Stimulated activated effector memory CD8-positive, alpha-beta T cell treated with anti-CD3 and anti-CD28 coated beads, Interleukin-12 subunit alpha, Interleukin-12 subunit beta, amount 100 ng/mL, for 72 hours (primary cell): ENCODE measurements around the gene DISC1.

ENCODE experiments used
- ATAC-seq: fragments of 150-1000 bp; cut with Tn5 transposase; 2 replicates; pipeline ENCODE4 v1.10.0; 2021
- DNase-seq, 2 donors: peaks; one replicate each; pipeline ENCODE4 v3.0.0; 2021 to 2022; ENCODE audit warnings: low spot score in 2 of 2
- H3K27ac Mint-ChIP-seq: one replicate; pipeline ENCODE4 v1.8.0; 2022; ENCODE audit warnings: mild to moderate bottlenecking, mixed read lengths
- H3K36me3 Mint-ChIP-seq: one replicate; pipeline ENCODE4 v1.8.0; 2022; ENCODE audit warnings: mild to moderate bottlenecking, mixed read lengths
- H3K4me1 Mint-ChIP-seq: one replicate; pipeline ENCODE4 v1.8.0; 2022; ENCODE audit warnings: mixed read lengths
- H3K4me3 Mint-ChIP-seq: one replicate; pipeline ENCODE4 v1.8.0; 2022; ENCODE audit warnings: mild to moderate bottlenecking, mixed read lengths
- H3K9me3 Mint-ChIP-seq: one replicate; pipeline ENCODE4 v1.8.0; 2022; ENCODE audit warnings: mixed read lengths

DISC1 gene

DNA sequence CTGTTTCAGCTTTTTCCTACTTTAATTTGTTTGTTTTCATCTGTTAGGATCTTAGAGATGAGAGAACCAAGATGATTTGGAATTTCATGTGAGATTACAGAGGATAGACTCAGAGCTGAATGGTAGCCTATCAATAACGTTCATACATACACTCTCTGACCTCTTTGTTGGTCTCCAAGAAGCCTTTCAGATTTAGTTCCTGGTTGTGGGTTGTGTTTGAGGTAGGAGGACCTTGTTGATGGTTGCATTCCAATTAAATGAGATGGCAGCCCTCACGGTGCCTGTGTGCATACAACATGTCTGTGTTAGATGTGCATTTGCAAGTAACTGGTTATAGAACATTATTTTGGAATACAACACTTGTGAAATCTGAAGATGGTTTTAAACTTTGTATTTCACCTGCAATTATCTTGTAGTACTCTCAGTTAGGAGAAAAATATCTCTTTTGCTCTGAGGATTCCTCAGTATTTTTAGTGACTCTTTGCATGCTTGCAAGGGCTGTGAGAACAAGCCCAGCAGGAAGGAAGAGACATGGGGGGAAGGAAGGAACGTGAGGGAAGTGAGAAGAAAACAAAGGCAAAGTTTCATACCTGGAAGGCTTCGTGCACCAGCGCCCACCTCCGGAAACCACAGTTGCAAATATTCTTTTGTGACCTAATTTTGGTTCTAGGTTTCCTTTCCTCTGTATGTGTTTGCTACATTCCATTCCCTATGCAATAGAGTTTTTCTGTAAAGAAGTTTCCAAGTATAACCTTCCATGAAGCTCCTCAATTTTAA, 291.8 kb downstream of the DISC1 start:
- Mint-ChIP-seq H3K27ac (peak overlapping the region; percentile 73), H3K4me3 (peak overlapping the region; percentile 43), H3K9me3 (no peaks in the 10 kb centered on the region), H3K4me1 (peaks cover 70% of the 10 kb centered on the region), H3K36me3 (no peaks in the 10 kb centered on the region)
- no peak for DNase-seq
- ATAC-seq = peak; percentile 39

DNA sequence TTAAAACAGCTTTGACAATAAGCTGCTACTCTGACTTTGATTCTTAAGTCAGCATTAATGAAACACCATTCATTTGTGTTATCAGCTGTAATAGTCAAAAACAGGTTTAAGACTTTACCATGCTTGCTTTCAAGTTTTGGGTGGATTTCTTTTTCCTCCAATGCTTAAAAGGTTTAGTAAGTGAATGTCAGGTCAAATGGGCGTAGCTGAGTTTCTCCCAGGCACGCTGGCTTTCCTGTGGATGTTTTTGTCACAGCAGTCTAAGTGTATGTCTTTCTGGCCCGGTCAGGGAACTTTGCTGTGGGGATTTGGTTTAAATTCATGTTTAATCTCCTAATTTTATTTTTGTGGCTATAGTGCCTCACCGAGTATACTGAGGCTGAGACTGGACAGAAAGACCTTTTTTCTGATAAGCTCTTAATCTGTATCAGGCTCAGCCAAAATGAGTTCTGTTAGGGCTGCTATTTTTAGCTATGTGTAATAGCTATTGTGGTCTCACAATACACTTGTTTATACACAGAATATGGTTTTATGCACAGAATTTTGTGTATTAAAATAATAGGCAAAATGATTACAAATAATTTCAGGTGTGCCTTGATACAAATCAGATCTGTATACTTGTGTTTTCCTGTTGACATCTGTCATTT, 292.8 kb downstream of the DISC1 start:
- ATAC-seq = no peak
- DNase-seq = no peak
- Mint-ChIP-seq H3K36me3 (no peaks in the 10 kb centered on the region), H3K9me3 (no peaks in the 10 kb centered on the region), H3K27ac (peak overlapping the region; percentile 73), H3K4me1 (peaks cover 69% of the 10 kb centered on the region), H3K4me3 (peak overlapping the region; percentile 43)

DNA sequence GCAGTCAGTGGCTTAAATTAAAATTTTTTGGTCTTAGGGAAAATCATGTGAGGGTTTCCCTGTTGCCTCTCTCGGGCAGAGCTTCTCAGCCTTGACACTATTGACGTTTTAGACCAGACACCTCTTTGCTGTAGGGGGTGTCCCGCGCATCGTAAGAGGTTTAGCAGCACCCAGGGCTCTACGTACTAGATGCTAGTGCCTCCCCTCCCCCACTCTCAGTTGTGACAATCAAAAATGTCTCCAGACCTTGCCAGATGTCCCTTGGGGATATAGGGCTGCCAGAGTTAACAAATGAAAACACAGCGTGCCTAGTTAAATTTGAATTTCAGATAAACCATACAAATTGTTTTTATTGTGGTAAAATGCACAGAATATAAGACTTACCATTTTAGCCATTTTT, 293.3 kb downstream of the DISC1 start:
- DNase-seq (no peak), ATAC-seq (peak; percentile 85)
- Mint-ChIP-seq H3K9me3 (no peaks in the 10 kb centered on the region), H3K27ac (peak overlapping the region; percentile 73), H3K4me3 (peak overlapping the region; percentile 43), H3K4me1 (peaks cover 64% of the 10 kb centered on the region), H3K36me3 (no peaks in the 10 kb centered on the region)

DNA sequence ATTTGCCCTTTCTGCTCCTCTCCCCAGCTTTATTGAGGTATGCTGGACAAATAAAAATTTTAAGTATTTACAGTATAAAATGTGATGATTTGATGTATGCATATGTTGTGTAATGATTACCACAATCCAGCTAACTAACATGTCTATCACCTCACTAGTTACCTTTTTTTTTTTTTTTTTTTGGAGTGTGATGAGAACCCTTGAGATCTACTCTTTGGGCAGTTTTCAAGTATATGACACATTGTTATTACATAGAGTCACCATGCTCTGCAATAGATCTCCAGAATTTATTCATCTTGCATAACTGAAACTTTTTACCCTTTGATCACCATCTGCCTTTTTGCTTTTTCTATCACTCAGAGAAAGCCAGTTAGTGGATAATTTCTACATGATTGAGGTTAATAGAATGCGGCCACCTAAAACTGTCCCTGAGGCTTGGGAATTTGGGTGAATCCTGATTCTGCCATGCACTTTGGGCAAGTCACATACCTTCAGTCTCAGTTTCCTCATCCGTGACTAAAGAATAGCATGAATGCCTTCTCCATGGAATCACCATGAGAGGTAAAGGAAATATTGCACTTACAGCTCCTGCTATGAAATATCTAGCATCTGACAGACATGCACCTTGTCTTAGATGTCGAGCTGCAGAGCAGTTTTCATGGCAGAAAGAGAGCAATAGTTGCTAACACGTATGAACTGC, 295.2 kb downstream of the DISC1 start:
- Mint-ChIP-seq H3K36me3 (no peaks in the 10 kb centered on the region), H3K4me3 (no peak overlapping the region), H3K4me1 (peaks cover 64% of the 10 kb centered on the region), H3K9me3 (no peaks in the 10 kb centered on the region), H3K27ac (peak overlapping the region; percentile 45)
- DNase-seq (no peak), ATAC-seq (no peak)

DNA sequence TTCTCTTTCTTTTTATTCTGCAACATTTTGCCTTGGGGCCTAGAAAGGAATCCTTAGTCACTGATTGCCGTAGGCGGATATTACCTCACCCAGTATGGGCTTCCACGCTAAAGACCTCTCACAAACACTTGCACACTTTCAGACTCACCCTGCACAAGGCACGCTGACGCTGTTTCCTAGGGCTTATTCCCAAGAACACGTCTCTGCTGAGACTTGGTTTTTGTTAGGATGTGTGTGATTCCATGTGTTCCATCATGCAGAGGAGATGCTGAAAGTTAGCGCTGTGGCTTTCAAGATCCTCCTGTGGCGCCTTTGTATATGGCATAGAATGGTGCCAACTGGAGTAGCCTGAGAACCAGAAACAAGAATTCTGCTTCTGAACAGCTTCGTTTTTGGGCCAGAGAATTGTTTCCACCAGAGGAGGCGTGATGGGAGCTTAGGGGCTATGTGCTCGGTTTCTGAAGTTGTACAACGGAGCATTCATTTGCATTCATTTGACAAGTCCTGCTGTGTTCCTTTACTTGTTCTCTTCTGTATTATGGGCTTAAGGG, 297.0 kb downstream of the DISC1 start:
- Mint-ChIP-seq H3K4me1 (peaks cover 51% of the 10 kb centered on the region), H3K4me3 (no peak overlapping the region), H3K9me3 (no peaks in the 10 kb centered on the region), H3K27ac (no peak overlapping the region), H3K36me3 (no peaks in the 10 kb centered on the region)
- no peak for ATAC-seq
- no peak for DNase-seq

DNA sequence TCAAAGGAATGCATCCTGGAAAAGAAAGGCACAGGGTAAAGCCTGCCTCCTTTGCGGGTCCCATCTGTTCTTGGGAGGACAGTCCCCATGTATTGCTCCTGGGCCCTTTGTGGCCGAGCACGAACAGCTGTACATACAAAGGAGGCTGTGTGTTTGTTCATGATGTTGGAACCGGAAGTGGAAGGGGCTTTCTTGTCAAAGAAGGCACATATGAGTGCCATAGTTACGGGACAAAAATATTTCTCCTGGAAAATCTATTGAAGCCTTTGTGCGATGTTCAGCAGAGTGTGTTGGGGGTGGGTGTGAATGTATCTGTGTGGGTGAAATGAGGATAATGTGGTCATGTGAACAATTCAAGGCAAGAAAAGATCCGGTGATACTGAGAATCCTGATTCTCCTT, 297.6 kb downstream of the DISC1 start:
- H3K4me1 Mint-ChIP-seq = peaks cover 51% of the 10 kb centered on the region
- H3K9me3 Mint-ChIP-seq = no peaks in the 10 kb centered on the region
- no peak for ATAC-seq
- no peak overlapping the region for H3K4me3 Mint-ChIP-seq
- no peak overlapping the region for H3K27ac Mint-ChIP-seq
- H3K36me3 Mint-ChIP-seq = no peaks in the 10 kb centered on the region
- no peak for DNase-seq

DNA sequence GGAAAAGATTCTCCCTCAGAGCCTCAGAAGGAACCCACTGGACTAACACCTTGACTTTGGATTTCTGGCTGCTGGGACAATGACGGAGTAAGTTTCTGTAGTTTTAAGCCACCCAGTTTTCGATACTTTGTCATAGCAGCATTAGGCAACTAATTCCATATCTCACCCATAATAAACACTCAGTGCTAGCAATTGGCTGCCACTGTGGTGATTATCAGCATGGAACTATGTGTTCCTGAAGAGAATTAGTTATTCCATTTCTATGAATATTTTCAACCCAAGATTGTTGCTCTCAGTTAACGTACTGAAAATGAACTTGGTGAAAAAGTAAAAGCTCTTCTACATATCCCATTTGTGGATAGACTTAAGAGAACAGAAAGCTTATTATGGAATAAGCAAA, 299.3 kb downstream of the DISC1 start:
- Mint-ChIP-seq H3K27ac (no peak overlapping the region), H3K9me3 (no peaks in the 10 kb centered on the region), H3K36me3 (no peaks in the 10 kb centered on the region), H3K4me3 (no peak overlapping the region), H3K4me1 (peaks cover 49% of the 10 kb centered on the region)
- no peak for DNase-seq
- no peak for ATAC-seq

DNA sequence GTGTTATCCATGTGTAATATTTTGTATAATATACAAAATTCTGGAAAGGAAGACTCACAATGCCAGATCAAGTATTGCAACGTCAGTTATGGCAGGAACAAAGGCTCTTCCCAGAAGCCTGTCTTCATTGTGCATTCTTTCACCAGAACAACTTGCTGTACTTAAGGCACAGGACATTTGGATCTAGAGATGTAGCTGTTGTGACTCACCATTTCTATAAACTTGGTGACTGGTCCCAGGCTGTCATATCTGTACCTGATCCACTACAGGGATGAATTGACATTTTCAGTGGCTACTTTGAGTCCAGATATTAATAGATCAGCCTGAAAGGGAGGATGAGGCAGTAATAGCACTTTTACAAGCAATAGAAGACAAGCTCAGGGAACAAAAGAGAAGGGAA, 299.8 kb downstream of the DISC1 start:
- no peak overlapping the region for H3K4me3 Mint-ChIP-seq
- H3K9me3 Mint-ChIP-seq = no peaks in the 10 kb centered on the region
- peak; percentile 90 for ATAC-seq
- peaks cover 49% of the 10 kb centered on the region for H3K4me1 Mint-ChIP-seq
- no peak for DNase-seq
- H3K27ac Mint-ChIP-seq = no peak overlapping the region
- H3K36me3 Mint-ChIP-seq = no peaks in the 10 kb centered on the region

DNA sequence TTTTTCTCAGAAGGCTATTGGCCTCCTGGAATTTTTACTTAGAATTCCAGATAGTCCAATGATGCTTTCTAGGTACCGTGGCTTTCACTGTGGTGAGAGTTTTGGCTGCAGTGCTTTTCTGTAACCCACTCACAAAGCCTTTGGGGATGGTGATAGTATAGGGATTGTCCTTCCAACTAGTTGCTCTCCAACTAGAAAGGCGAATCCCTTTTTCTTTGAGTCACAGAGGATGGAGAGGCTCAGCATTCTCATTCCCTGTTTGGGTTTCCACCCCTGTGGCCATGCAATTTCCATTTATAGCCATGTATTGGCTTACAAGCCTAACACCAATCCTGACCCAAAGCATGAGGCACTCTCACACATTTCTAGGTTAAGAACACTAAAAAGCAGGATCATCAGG, 300.3 kb downstream of the DISC1 start:
- Mint-ChIP-seq H3K4me3 (no peak overlapping the region), H3K4me1 (peaks cover 45% of the 10 kb centered on the region), H3K27ac (no peak overlapping the region), H3K36me3 (no peaks in the 10 kb centered on the region), H3K9me3 (no peaks in the 10 kb centered on the region)
- DNase-seq = no peak
- ATAC-seq = no peak

DNA sequence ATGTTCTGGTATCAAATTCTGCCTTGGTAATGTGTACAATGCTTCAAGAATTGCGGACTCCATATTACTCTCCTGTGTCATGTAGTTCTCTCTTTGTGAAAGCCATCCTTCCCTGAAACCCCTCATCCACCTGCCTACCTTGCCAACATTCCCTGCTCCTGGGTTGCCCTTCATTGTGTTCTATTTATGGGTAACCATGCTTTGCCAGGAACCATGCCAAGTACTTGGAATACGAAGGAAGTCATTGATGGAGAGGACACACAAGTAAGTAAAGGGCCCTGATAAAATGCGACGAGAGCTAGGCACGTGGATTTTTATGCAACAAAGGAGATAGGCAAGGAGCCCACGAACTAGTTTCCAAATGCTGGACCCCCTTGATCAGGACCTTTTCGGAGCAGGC, 300.8 kb downstream of the DISC1 start:
- H3K36me3 Mint-ChIP-seq = no peaks in the 10 kb centered on the region
- H3K9me3 Mint-ChIP-seq = no peaks in the 10 kb centered on the region
- no peak for DNase-seq
- H3K27ac Mint-ChIP-seq = peak overlapping the region; percentile 45
- peaks cover 40% of the 10 kb centered on the region for H3K4me1 Mint-ChIP-seq
- no peak for ATAC-seq
- H3K4me3 Mint-ChIP-seq = no peak overlapping the region

DNA sequence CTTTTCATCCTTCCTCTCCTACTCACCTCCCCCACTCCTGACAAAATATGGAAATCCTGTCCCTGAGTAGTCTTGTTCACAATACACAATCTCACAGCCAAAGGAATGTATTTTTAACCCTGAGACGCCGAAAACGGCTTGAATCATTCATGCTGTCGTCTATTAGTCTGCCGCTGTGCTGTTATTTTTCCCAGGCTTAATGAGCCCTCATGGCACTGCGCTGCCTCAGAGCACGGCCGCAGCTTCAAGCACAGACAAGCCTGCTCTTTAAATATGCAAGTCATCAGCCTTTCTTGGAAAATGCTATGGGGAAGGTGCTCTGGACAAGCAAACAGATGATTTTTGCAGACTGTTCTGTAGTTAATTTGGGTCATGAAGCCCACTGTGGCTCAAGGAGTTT, 302.7 kb downstream of the DISC1 start:
- no peak for DNase-seq
- Mint-ChIP-seq H3K36me3 (no peaks in the 10 kb centered on the region), H3K4me3 (no peak overlapping the region), H3K27ac (peak overlapping the region; percentile 81), H3K4me1 (peaks cover 38% of the 10 kb centered on the region), H3K9me3 (no peaks in the 10 kb centered on the region)
- no peak for ATAC-seq

DNA sequence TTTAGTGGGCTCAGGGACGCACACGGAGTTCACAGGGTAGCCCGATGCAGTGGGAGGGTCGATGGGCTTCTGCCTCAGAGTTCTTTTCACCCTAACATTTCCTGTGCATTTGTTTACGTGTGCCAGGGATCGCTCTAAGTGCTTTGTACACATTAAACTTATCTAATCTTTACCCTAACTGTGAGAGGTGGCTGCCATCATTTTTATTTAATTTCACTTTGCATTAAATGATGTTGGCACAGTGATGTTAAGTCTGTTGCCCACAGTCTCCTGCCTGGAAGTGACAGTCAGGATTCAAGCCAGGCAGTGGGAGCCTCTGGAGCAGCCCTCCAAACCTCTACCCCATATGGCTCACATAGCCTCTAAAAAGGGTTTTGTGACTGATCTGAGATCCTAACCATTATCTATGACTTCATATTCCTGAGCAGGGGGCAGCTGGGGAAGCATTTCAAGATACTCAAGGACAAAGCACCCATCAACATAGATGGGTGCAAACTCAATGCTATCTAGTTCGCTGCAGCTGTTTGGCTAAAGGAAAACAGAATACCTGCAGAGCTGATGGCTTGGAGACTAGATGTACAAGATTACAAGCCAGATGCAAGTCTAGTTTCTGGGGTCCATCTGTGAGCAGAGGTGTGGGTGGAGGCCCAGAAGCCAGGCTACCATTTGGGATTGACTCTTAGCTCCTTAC, 303.8 kb downstream of the DISC1 start:
- peaks cover 35% of the 10 kb centered on the region for H3K4me1 Mint-ChIP-seq
- DNase-seq (no peak), ATAC-seq (no peak)
- H3K36me3 Mint-ChIP-seq = no peaks in the 10 kb centered on the region
- H3K27ac Mint-ChIP-seq = peak overlapping the region; percentile 81
- peak overlapping the region; percentile 7 for H3K4me3 Mint-ChIP-seq
- H3K9me3 Mint-ChIP-seq = no peaks in the 10 kb centered on the region

DNA sequence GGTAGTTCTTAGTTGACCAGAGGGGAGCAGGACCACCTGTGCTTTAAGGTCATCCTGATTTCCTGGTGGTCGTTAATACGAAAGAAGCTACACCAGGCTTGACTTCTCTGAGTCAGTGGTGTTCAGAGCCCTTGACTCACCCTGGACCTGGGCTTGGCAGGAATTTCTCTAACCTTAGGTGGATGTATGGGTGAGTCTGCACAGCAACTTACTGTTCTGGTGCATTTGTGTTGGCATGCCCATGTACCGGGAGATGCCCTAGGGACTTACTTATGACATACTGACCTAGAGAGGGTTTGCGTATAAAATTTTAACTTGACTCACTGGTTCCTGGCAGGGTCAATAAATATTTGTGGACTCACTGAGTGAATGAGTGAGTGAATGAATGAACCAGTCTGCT, 304.6 kb downstream of the DISC1 start:
- DNase-seq (no peak), ATAC-seq (no peak)
- no peaks in the 10 kb centered on the region for H3K9me3 Mint-ChIP-seq
- H3K4me1 Mint-ChIP-seq = peaks cover 29% of the 10 kb centered on the region
- H3K27ac Mint-ChIP-seq = no peak overlapping the region
- H3K36me3 Mint-ChIP-seq = no peaks in the 10 kb centered on the region
- no peak overlapping the region for H3K4me3 Mint-ChIP-seq

DNA sequence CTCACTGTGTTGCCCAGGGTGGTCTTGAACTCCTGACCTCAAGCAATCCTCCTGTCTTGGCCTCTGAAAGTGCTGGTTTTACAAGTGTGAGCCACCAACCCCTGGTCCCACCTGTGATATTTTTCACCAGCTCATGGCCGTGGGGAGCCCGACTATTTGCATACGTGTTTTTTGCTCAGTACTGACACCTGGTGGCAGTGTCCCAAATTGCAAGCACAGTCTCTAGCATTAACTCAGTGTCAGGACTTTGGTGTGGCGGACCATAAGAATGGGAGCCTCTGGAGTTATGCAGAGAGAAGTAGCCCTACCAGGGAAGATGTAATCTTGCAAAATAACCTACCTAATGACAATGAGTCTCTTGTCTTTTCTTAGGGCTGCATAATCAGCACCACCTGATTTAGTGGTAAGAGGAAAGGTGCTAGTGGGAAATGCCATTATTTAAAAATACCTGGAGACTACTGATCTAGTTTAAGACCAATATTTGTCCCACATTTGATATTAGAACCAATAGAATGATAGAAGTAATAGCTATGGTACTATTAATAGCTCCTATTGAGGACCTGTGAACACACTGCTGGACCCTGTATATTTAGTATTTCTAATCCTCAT, 305.4 kb downstream of the DISC1 start:
- Mint-ChIP-seq H3K4me3 (no peak overlapping the region), H3K36me3 (no peaks in the 10 kb centered on the region), H3K27ac (no peak overlapping the region), H3K4me1 (peaks cover 23% of the 10 kb centered on the region), H3K9me3 (no peaks in the 10 kb centered on the region)
- ATAC-seq = no peak
- DNase-seq = peak; percentile 17 to 64
